ENCODE measurements around the gene RDH5.

DNA sequence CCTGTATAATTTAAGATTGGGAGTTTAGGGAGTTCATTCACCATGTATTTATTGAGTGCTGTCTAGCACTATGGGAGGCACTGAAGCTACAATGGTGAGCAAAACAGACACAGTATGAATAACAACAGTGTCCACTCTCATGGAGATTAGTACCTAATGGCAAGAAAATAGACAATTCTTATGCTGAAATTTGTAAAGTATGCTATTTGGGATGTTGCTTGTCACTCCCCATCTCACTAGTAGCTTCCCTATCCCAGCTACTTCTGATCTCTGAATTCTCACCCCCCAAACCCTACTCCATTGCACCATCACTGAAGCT lies 26.7 kb downstream of the RDH5 start:
- TF ChIP-seq EZH2 (IDR thresholded peaks at IDR 0.05; ENCODE audit: insufficient read depth, poor library complexity, severe bottlenecking) (no peak), EZH2phosphoT487 (IDR thresholded peaks at IDR 0.05; ENCODE audit: insufficient read depth, low read depth) (no peak)
